H1 (cell line): Measurements from ENCODE around the gene LARP4B. TPM values are rescaled to one million over a fixed set of nuclear protein-coding genes. Genes with fewer than 3 reads are reported as not detected.

Source experiments
- CTCF ChIA-PET: fragments of 300-600 bp; sonication (Branson Sonifier 250); formaldehyde crosslinking; loops from one replicate; lab custom pipeline; 2021; ENCODE audit not compliant: partially characterized antibody; lab: Charles Lee
- POLR2A ChIA-PET: fragments of 300-600 bp; sonication (Branson Sonifier 250); formaldehyde crosslinking; loops from one replicate; lab custom pipeline; 2021; ENCODE audit warnings: inconsistent platforms; ENCODE audit not compliant: partially characterized antibody; lab: Charles Lee
- DNase-seq, 2 experiments: peaks; one replicate each; pipeline versions ENCODE4 v3.0.0 to v3.0.0-alpha.2; 2010 to 2022; ENCODE audit warnings: low spot score in 2 of 2, low read depth in 1 of 2, mixed read lengths in 1 of 2
- FAIRE-seq: peaks from 2 replicates; lab custom pipeline; 2011; peaks lifted over from hg19 to GRCh38; lab: Jason Lieb, UNC
- H2AFZ ChIP-seq: 2 replicates; pipeline ENCODE4 v1.8.1; 2012; ENCODE audit warnings: low read length, inconsistent platforms
- H2AK5ac ChIP-seq: 2 replicates; pipeline ENCODE4 v1.6.1; 2013; ENCODE audit warnings: low read depth, low read length
- H2BK120ac ChIP-seq: replicated peaks from 2 replicates; pipeline ENCODE3; 2013; ENCODE audit warnings: low read depth, low read length, inconsistent platforms
- H2BK12ac ChIP-seq: 2 replicates; pipeline ENCODE4 v1.6.1; 2013; ENCODE audit warnings: low read depth, low read length
- H2BK15ac ChIP-seq: 2 replicates; pipeline ENCODE4 v1.6.1; 2013; ENCODE audit warnings: low read length
- H2BK20ac ChIP-seq: 2 replicates; pipeline ENCODE4 v1.6.1; 2013; ENCODE audit warnings: low read length
- H2BK5ac ChIP-seq: 2 replicates; pipeline ENCODE4 v1.6.1; 2013; ENCODE audit warnings: low read depth, low read length
- H3K14ac ChIP-seq: 2 replicates; pipeline ENCODE4 v1.6.1; 2013; ENCODE audit warnings: inconsistent platforms; ENCODE audit not compliant: insufficient read length
- H3K18ac ChIP-seq: 2 replicates; pipeline ENCODE4 v1.6.1; 2013; ENCODE audit warnings: low read length; ENCODE audit errors: extremely low read depth
- H3K23ac ChIP-seq: 2 replicates; pipeline ENCODE4 v1.6.1; 2013; ENCODE audit warnings: inconsistent platforms; ENCODE audit not compliant: insufficient read length
- H3K23me2 ChIP-seq: 2 replicates; pipeline ENCODE4 v1.6.1; 2013; ENCODE audit warnings: low read depth, low read length
- H3K27ac ChIP-seq: 2 replicates; pipeline ENCODE4 v1.6.1; 2011; ENCODE audit warnings: low read depth, low read length, inconsistent platforms
- H3K27me3 ChIP-seq, 4 experiments: replicated peaks in 1 of 4; 1 replicate in 1 of 4; 2 replicates in 3 of 4; pipeline versions ENCODE4 v1.6.1 to v1.8.1; 2011 to 2013; ENCODE audit warnings: low read length in 3 of 4, mild to moderate bottlenecking in 3 of 4, inconsistent platforms in 2 of 4, mixed read lengths in 2 of 4, moderate library complexity in 1 of 4; ENCODE audit not compliant: control insufficient read depth in 3 of 4, insufficient read depth in 3 of 4; ENCODE audit errors: extremely low read depth in 1 of 4
- H3K36me3 ChIP-seq, 4 experiments: 2 replicates each; pipeline versions ENCODE4 v1.6.1 to v1.8.1; 2011 to 2013; ENCODE audit warnings: mild to moderate bottlenecking in 4 of 4, low read length in 3 of 4, moderate library complexity in 2 of 4, control low read depth in 1 of 4, inconsistent platforms in 1 of 4; ENCODE audit not compliant: insufficient read depth in 4 of 4, control insufficient read depth in 2 of 4
- H3K4ac ChIP-seq: replicated peaks from 2 replicates; pipeline ENCODE3; 2013; ENCODE audit warnings: low read length, low read depth, mixed read lengths, inconsistent platforms; ENCODE audit not compliant: insufficient read length
- H3K4me1 ChIP-seq, 4 experiments: replicated peaks in 1 of 4; 1 replicate in 1 of 4; 2 replicates in 3 of 4; pipeline versions ENCODE4 v1.6.1 to v1.8.1; 2011 to 2013; ENCODE audit warnings: low read length in 3 of 4, inconsistent platforms in 2 of 4, mixed read lengths in 1 of 4; ENCODE audit not compliant: insufficient read depth in 4 of 4, control insufficient read depth in 3 of 4
- H3K4me2 ChIP-seq, 2 experiments: 2 replicates each; pipeline versions ENCODE4 v1.6.1 to v1.8.1; 2011 to 2013; ENCODE audit warnings: low read depth in 2 of 2, low read length in 2 of 2, control low read depth in 1 of 2, inconsistent platforms in 1 of 2, mild to moderate bottlenecking in 1 of 2; ENCODE audit not compliant: insufficient read depth in 1 of 2
- H3K4me3 ChIP-seq, 4 experiments: fragments of 200-600, 300-600 bp in 1 of 4; sonication (generic), shearing (Covaris generic), sonication (Bioruptor Twin) in 1 of 4; 2 replicates each; pipeline versions ENCODE4 v1.5.1 to v1.8.1; 2011 to 2016; ENCODE audit warnings: low read length in 4 of 4, low read depth in 3 of 4, control low read depth in 2 of 4, inconsistent platforms in 2 of 4, mild to moderate bottlenecking in 2 of 4, mixed read lengths in 1 of 4, moderate library complexity in 1 of 4; ENCODE audit not compliant: insufficient read depth in 2 of 4; ENCODE audit errors: extremely low read depth in 1 of 4
- H3K56ac ChIP-seq: replicated peaks from 2 replicates; pipeline ENCODE3; 2013; ENCODE audit warnings: low read depth, mild to moderate bottlenecking, mixed read lengths, low read length, inconsistent platforms; ENCODE audit not compliant: insufficient read length
- H3K79me1 ChIP-seq: 2 replicates; pipeline ENCODE4 v1.6.1; 2013; ENCODE audit warnings: low read depth, low read length, control low read depth
- H3K79me2 ChIP-seq, 2 experiments: 2 replicates each; pipeline versions ENCODE4 v1.6.1 to v1.8.1; 2012 to 2013; ENCODE audit warnings: low read length in 2 of 2, mild to moderate bottlenecking in 2 of 2, inconsistent platforms in 1 of 2; ENCODE audit not compliant: insufficient read depth in 2 of 2, control insufficient read depth in 1 of 2
- H3K9ac ChIP-seq, 4 experiments: replicated peaks in 1 of 4; 1 replicate in 1 of 4; 2 replicates in 3 of 4; pipeline versions ENCODE4 v1.6.1 to v1.8.1; 2011 to 2013; ENCODE audit warnings: low read depth in 3 of 4, low read length in 3 of 4, control low read depth in 2 of 4, mild to moderate bottlenecking in 2 of 4, moderate library complexity in 2 of 4, inconsistent platforms in 1 of 4; ENCODE audit errors: extremely low read depth in 1 of 4
- H3K9me3 ChIP-seq, 2 experiments: 2 replicates each; pipeline versions ENCODE4 v1.6.1 to v1.8.1; 2012 to 2013; ENCODE audit warnings: mild to moderate bottlenecking in 2 of 2, moderate library complexity in 2 of 2, control low read depth in 1 of 2, inconsistent platforms in 1 of 2, low read depth in 1 of 2, low read length in 1 of 2, mixed read lengths in 1 of 2; ENCODE audit not compliant: insufficient read depth in 2 of 2
- H4K20me1 ChIP-seq, 2 experiments: replicated peaks in 1 of 2; 2 replicates each; pipeline versions ENCODE3 to v1.8.1; 2011 to 2013; ENCODE audit warnings: inconsistent platforms in 2 of 2, low read length in 2 of 2, mild to moderate bottlenecking in 1 of 2; ENCODE audit not compliant: insufficient read depth in 2 of 2, control insufficient read depth in 1 of 2
- H4K5ac ChIP-seq: 2 replicates; pipeline ENCODE4 v1.6.1; 2013; ENCODE audit warnings: low read length, low read depth, mixed read lengths, inconsistent platforms; ENCODE audit not compliant: insufficient read length
- H4K8ac ChIP-seq: 2 replicates; pipeline ENCODE4 v1.8.0; 2013; ENCODE audit warnings: mild to moderate bottlenecking, moderate library complexity, low read length, inconsistent platforms; ENCODE audit not compliant: insufficient read depth; ENCODE audit errors: extremely low read depth
- H4K91ac ChIP-seq: replicated peaks from 2 replicates; pipeline ENCODE3; 2013; ENCODE audit warnings: low read length, mixed read lengths, inconsistent platforms; ENCODE audit not compliant: insufficient read length
- CEBPB ChIP-seq: IDR thresholded peaks from 2 replicates; pipeline ENCODE4 v1.6.1; 2012; ENCODE audit warnings: low read depth, low read length
- RFX5 ChIP-seq: IDR thresholded peaks from 2 replicates; pipeline ENCODE4 v1.6.1; 2011; ENCODE audit warnings: low read depth, low read length, improper control_type of control experiment, borderline replicate concordance
- WGBS, 2 experiments: shearing (Covaris generic) in 1 of 2; methylation state at CpG; one replicate each; pipeline versions ENCODE4 v1.1.6 to v1.1.7; 2013 to 2015; ENCODE audit warnings: low lambda C conversion rate in 2 of 2, mixed read lengths in 2 of 2, inconsistent platforms in 1 of 2, low coverage in 1 of 2, missing lambda C conversion rate in 1 of 2; ENCODE audit not compliant: insufficient replicate concordance in 2 of 2, insufficient coverage in 1 of 2, insufficient read length in 1 of 2; ENCODE audit errors: extremely low coverage in 1 of 2, missing lambda C conversion rate in 1 of 2; 5-methylcytosine and 5-hydroxymethylcytosine counted together
- polyA plus RNA-seq, 7 experiments: library from polyadenylated mRNA; depleted of rRNA in 3 of 7; stranded (reverse) in 5 of 7; unstranded in 2 of 7; fragments of >200 nt in 5 of 7; fragments of 200-250 nt in 2 of 7; gene quantifications; 1 replicate in 5 of 7; 2 replicates in 1 of 7; 4 replicates in 1 of 7; pipeline versions ENCODE4 v1.2.1 to v1.2.3, GENCODE V29; 2011 to 2013; ENCODE audit warnings: missing spikeins in 2 of 7, mixed read lengths in 2 of 7
- total RNA-seq: library from RNA; stranded (reverse); fragmentation: NEBNext Ultra II Directional; extraction: Animal tissue kit (Norgen Biotek cat#: 25700); gene quantifications from 2 replicates; pipeline ENCODE4 v1.2.1, GENCODE V29; 2021

The LARP4B gene
- total and polyA plus RNA-seq, 2 of the 8 experiments (the other 6 are each of a cell fraction or from before 2014, with no cell fraction given), result 20.1 to 78.6 TPM

DNA sequence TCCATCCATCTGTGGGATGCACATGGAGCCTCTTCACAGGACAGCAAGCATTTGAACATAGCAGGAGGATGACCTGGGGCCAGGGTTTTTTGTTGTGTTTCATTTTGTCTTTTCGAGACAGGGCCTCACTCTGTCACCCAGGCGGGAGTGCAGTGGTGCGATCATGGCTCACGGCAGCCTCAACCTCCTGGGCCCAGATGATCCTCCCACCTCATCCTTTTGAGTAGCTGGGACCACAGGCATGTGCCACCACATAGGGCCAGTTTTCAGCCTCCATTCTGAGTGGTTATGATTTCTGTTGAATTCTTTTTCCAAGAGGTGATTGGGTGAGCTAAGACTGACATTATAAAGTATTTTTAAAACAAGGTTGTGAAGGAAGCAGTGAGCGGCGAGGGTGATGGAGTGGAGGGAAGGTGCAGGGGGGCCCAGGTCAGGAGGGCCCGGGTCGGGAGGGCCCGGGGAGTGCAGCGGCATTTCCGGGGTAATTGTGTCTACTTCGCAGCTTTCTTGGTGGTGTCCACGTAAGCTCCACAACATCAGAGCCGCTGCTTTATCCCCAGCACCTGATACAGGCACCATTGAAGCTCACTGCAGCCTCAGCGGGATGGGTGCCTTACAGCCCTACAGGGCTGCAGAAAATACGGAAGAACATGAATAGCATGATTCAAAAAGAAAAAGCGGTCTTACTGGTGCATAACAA lies 12.0 kb upstream of the LARP4B start:
- no peak overlapping the region for H3K23ac ChIP-seq
- peaks cover 0 to 1% of the 10 kb centered on the region in 2 experiments for H4K20me1 ChIP-seq
- FAIRE-seq (no peak), DNase-seq (no peak)
- no peak overlapping the region for H2BK15ac ChIP-seq
- no peak overlapping the region for H3K14ac ChIP-seq
- no peaks in the 10 kb centered on the region; a peak in 1 of 7 replicates for H3K27me3 ChIP-seq
- H3K79me2 ChIP-seq, result no peaks in the 10 kb centered on the region
- no peak overlapping the region; a peak in 1 of 7 replicates for H3K9ac ChIP-seq
- no peak overlapping the region for H3K56ac ChIP-seq
- no peaks in the 10 kb centered on the region for H3K79me1 ChIP-seq
- H3K4me3 ChIP-seq, result no peak overlapping the region
- no peak overlapping the region for H3K27ac ChIP-seq
- H3K4me2 ChIP-seq, result no peak overlapping the region
- H3K9me3 ChIP-seq, result no peaks in the 10 kb centered on the region
- H4K5ac ChIP-seq, result no peak overlapping the region
- H2BK20ac ChIP-seq, result no peak overlapping the region
- no peak overlapping the region for H2AK5ac ChIP-seq
- WGBS, 2 experiments, result 94% methylated on average over 17 of the region's 17 CpGs; no CpG with 5 or more reads in 1 of the 2 experiments
- H2BK12ac ChIP-seq, result no peak overlapping the region
- no peaks in the 10 kb centered on the region for H3K23me2 ChIP-seq
- no peak overlapping the region for H3K18ac ChIP-seq
- no peaks in the 10 kb centered on the region for H3K36me3 ChIP-seq
- peaks cover 0 to 4% (median 0%) of the 10 kb centered on the region in 4 experiments; a peak in 1 of 7 replicates for H3K4me1 ChIP-seq
- no peak overlapping the region for H4K8ac ChIP-seq
- TF ChIP-seq RFX5, result no peak
- no peak for TF ChIP-seq CEBPB
- H2BK120ac ChIP-seq, result no peak overlapping the region
- no peak overlapping the region for H4K91ac ChIP-seq
- H3K4ac ChIP-seq, result no peak overlapping the region
- ChIA-PET POLR2A (interaction anchor here (0.6 to 1.4 kb wide), 2 partner anchors 9 to 44 kb away, joined by 3 to 4 read pairs; partner anchors contain the start of gene GTPBP4), CTCF (no interaction called here)
- H2BK5ac ChIP-seq, result no peak overlapping the region
- 0 out of 2 replicates have a peak overlapping the region, but pooled peaks have one; percentile 7 for H2AFZ ChIP-seq
